HEK293T (cell line): Measurements from ENCODE around the gene LYG1.
A peak's percentile ranks its signal among the peaks of the same experiment; 100 is the strongest.

ENCODE experiments used
- CTCF ChIA-PET: fragments of 350-600 bp; formaldehyde crosslinking; extraction: SDS; loops from one replicate; lab custom pipeline; 2021; ENCODE audit warnings: antibody characterized with exemption, inconsistent platforms; lab: Yijun Ruan, JAX
- POLR2A ChIA-PET: fragments of 350-600 bp; formaldehyde crosslinking; extraction: SDS; loops from one replicate; lab custom pipeline; 2020; ENCODE audit warnings: antibody characterized with exemption, inconsistent platforms; lab: Yijun Ruan, JAX
- DNase-seq: peaks from one replicate; pipeline ENCODE4 v3.0.0; 2012; ENCODE audit warnings: mixed read lengths; ENCODE audit errors: extremely low spot score
- ARNT ChIP-seq: fragments of 450-650 bp; IDR thresholded peaks from 2 replicates; pipeline ENCODE4 v1.6.1; 2017; ENCODE audit warnings: mild to moderate bottlenecking
- BHLHE40 ChIP-seq: fragments of 450-650 bp; IDR thresholded peaks from 2 replicates; pipeline ENCODE4 v1.6.1; 2016; ENCODE audit warnings: mild to moderate bottlenecking, moderate library complexity, borderline replicate concordance
- CTBP1 ChIP-seq: fragments of 450-650 bp; IDR thresholded peaks from 2 replicates; pipeline ENCODE4 v1.6.1; 2016; ENCODE audit warnings: borderline replicate concordance
- ELF4 ChIP-seq: fragments of 450-650 bp; IDR thresholded peaks from 2 replicates; pipeline ENCODE4 v1.6.1; 2017; ENCODE audit warnings: antibody characterized with exemption
- FOXA1 ChIP-seq: fragments of 450-650 bp; IDR thresholded peaks from 2 replicates; pipeline ENCODE4 v1.6.1; 2016; ENCODE audit warnings: mild to moderate bottlenecking
- FOXK2 ChIP-seq: fragments of 450-650 bp; IDR thresholded peaks from 2 replicates; pipeline ENCODE4 v1.6.1; 2016; ENCODE audit warnings: mild to moderate bottlenecking
- FOXM1 ChIP-seq: fragments of 450-650 bp; IDR thresholded peaks from 2 replicates; pipeline ENCODE4 v1.6.1; 2017; ENCODE audit warnings: mild to moderate bottlenecking, borderline replicate concordance
- HDGF ChIP-seq: fragments of 450-650 bp; IDR thresholded peaks from 2 replicates; pipeline ENCODE4 v1.6.1; 2017; ENCODE audit warnings: antibody characterized with exemption, borderline replicate concordance
- L3MBTL2 ChIP-seq: fragments of 450-650 bp; conservative IDR thresholded peaks from 2 replicates; pipeline ENCODE4 v1.6.1; 2016; ENCODE audit warnings: mild to moderate bottlenecking
- LEF1 ChIP-seq: fragments of 450-650 bp; IDR thresholded peaks from 2 replicates; pipeline ENCODE4 v1.6.1; 2017; ENCODE audit warnings: mild to moderate bottlenecking, borderline replicate concordance
- NFRKB ChIP-seq: fragments of 450-650 bp; IDR thresholded peaks from 2 replicates; pipeline ENCODE4 v1.6.1; 2016; ENCODE audit warnings: mild to moderate bottlenecking, moderate library complexity
- SP1 ChIP-seq: fragments of 450-650 bp; IDR thresholded peaks from 2 replicates; pipeline ENCODE4 v1.6.1; 2017
- SUZ12 ChIP-seq: fragments of 450-650 bp; IDR thresholded peaks from 2 replicates; pipeline ENCODE4 v1.6.1; 2016; ENCODE audit warnings: mild to moderate bottlenecking
- TARDBP ChIP-seq: fragments of 450-650 bp; IDR thresholded peaks from 2 replicates; pipeline ENCODE4 v1.6.1; 2016
- ZNF384 ChIP-seq: fragments of 450-650 bp; IDR thresholded peaks from 2 replicates; pipeline ENCODE4 v1.6.1; 2016
- TF ChIP-seq, protein P1 (sequence below): fragments of 450-650 bp; IDR thresholded peaks from 2 replicates; pipeline ENCODE4 v1.6.1; 2016

The LYG1 gene

DNA sequence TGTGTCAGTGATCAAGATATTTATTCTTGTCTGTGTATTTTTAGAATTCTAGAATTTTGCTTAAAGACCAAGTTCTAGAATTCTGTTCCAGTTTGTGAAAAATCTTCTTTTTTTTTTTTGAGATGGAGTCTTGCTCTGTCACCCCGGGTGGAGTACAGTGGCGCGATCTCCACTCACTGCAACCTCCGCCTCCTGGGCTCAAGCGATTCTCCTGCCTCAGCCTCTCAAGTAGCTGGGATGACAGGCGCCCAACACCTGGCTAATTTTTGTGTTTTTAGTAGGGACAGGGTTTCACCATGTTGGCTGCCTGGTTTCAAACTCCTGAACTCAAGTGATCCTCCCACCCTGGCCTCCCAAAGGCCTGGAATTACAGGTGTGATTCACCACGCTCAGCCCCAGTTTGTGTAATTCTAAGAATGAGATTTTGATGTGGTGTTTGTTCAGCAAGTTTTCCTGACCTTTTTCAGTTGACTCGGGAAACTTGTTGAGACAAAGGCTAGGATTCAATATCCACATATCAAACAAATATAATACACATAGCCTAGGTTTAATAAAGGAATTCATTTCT, 39.8 kb upstream of the LYG1 start:
- TF ChIP-seq TARDBP (no peak), BHLHE40 (no peak), L3MBTL2 (no peak), ARNT (no peak), LEF1 (no peak), FOXM1 (no peak), SUZ12 (no peak), ZNF384 (no peak), FOXA1 (no peak), ELF4 (no peak), FOXK2 (no peak)
- TF ChIP-seq, protein P1, sequence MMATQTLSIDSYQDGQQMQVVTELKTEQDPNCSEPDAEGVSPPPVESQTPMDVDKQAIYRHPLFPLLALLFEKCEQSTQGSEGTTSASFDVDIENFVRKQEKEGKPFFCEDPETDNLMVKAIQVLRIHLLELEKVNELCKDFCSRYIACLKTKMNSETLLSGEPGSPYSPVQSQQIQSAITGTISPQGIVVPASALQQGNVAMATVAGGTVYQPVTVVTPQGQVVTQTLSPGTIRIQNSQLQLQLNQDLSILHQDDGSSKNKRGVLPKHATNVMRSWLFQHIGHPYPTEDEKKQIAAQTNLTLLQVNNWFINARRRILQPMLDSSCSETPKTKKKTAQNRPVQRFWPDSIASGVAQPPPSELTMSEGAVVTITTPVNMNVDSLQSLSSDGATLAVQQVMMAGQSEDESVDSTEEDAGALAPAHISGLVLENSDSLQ = no peak
- ChIA-PET CTCF (no interaction called here), POLR2A (no interaction called here)
- DNase-seq = no peak

DNA sequence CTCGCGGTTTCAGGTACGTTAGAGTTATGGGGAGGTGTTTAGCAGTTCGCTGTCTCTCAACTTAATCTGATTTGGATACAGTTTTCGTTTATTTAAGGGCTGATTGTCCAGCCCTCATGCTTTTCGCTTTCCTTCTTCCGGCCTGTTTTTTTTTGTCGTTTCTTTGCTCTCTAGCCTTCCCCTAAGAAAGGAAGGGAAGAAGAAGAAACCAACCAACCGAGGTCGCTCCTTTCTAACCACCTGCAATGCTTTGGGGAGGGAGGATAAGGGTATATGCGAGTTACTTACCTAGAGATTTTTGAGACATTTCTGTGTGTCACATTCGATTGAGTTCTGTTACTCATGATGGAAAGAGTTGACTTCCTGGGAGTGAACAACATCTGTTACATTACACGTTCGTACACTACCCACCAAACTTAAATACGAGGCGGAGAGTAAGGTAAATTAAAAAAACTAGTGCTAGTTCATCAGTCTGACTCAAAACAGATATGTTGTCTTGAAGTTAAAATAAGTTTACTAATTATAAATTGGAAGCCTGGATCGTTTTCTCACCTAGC, 37.1 kb upstream of the LYG1 start:
- CTCF ChIA-PET = interaction anchor here (1.4 kb wide), 1 partner anchor 12 kb away, joined by 5 read pairs; no protein-coding TSS in a partner anchor
- TF ChIP-seq ELF4 (no peak), NFRKB (no peak), FOXA1 (no peak), SUZ12 (no peak), BHLHE40 (no peak), CTBP1 (no peak), TARDBP (no peak), FOXK2 (no peak), HDGF (no peak), ZNF384 (no peak), FOXM1 (no peak), ARNT (no peak), SP1 (no peak), L3MBTL2 (no peak), LEF1 (no peak)
- TF ChIP-seq, protein P1 = no peak
- no peak for DNase-seq
- POLR2A ChIA-PET = interaction anchor here (1.0 to 3.2 kb wide), 7 partner anchors 8 to 983 kb away, joined by 3 to 17 read pairs (median 7); partner anchors contain the start of genes MITD1 and MRPL30

DNA sequence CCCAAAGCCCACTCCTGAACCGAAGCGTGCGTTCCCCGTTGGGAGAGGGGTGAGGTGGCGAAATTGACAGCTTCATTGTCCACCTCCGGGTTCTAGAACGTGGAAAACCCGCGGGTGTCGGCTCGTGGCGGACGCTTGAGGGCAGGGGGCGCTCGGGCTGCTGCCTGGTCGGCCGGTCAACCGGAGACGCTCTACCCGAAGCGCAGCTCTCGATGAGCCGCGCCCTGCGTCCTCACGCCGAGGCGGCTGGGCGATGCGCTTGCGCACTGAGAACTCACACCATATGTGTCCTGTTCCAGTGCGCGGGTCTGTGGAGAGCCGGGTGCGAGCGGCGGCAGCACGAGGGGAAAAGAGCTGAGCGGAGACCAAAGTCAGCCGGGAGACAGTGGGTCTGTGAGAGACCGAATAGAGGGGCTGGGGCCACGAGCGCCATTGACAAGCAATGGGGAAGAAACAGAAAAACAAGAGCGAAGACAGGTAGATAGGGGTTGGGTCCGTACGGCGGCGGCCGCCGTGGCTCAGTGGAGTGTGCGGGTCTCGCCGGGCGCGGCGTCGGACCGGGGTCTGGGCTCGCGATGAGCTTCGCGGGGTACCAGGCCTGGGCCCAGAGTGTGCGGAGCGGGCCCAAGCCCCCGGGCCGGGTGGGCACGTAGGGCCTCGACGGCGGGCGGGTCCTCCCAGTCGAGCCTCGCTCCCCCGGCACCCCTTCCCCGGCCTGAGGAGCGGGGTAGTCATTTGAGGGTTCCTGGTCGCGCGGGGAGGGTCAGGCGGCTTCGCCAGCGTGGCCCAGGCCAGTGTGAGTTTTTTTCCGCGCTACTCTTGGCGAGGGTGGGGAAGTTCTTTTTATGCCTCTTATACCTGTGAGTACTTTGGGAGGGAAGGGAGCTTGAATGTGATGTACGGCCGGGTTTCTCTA, 36.4 kb upstream of the LYG1 start, which contains the start of gene EIF5B:
Gene EIF5B, plus strand, starts transcription at position 277 of the 916 bp plus-strand sequence. Its CDS starts 166 bp downstream, at position 443.
- DNase-seq = peak; percentile 89
- TF ChIP-seq, protein P1 = 0 out of 2 replicates have a peak, but pooled peaks have one; percentile 19
- TF ChIP-seq TARDBP (peak; percentile 83), FOXA1 (no peak), L3MBTL2 (peak; percentile 90)
- POLR2A ChIA-PET = interaction anchor here (0.5 to 3.2 kb wide), 21 partner anchors 9 to 984 kb away, joined by 3 to 22 read pairs (median 4); partner anchors contain the start of genes LIPT1, MITD1, MRPL30 and REV1
- CTCF ChIA-PET = interaction anchor here (0.5 to 1.4 kb wide), 8 partner anchors 13 to 731 kb away, joined by 3 to 5 read pairs (median 3); partner anchors contain the start of gene REV1

DNA sequence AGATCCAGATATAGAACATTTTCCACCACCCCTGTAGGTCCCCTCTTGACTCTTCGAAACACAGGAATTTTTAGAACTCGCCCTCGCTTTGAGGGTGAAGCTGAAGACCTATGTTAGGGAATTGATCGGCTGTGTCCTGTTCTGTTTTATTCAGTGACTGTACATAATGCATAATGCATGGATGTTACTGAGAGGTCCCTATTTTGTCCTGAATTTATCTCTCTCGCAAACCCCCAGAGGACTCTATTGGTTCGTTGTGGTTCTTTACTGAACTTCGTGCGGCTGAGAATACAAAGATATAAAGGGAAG, 35.8 kb upstream of the LYG1 start:
- DNase-seq = no peak
- ChIA-PET CTCF (interaction anchor here (0.6 to 1.4 kb wide), 6 partner anchors 12 to 156 kb away, joined by 3 to 5 read pairs (median 4); partner anchors contain the start of gene REV1), POLR2A (interaction anchor here (0.6 to 3.2 kb wide), 22 partner anchors 10 to 728 kb away, joined by 3 to 22 read pairs (median 4); partner anchors contain the start of genes LIPT1, MITD1, MRPL30 and REV1)
- TF ChIP-seq CTBP1 = no peak

DNA sequence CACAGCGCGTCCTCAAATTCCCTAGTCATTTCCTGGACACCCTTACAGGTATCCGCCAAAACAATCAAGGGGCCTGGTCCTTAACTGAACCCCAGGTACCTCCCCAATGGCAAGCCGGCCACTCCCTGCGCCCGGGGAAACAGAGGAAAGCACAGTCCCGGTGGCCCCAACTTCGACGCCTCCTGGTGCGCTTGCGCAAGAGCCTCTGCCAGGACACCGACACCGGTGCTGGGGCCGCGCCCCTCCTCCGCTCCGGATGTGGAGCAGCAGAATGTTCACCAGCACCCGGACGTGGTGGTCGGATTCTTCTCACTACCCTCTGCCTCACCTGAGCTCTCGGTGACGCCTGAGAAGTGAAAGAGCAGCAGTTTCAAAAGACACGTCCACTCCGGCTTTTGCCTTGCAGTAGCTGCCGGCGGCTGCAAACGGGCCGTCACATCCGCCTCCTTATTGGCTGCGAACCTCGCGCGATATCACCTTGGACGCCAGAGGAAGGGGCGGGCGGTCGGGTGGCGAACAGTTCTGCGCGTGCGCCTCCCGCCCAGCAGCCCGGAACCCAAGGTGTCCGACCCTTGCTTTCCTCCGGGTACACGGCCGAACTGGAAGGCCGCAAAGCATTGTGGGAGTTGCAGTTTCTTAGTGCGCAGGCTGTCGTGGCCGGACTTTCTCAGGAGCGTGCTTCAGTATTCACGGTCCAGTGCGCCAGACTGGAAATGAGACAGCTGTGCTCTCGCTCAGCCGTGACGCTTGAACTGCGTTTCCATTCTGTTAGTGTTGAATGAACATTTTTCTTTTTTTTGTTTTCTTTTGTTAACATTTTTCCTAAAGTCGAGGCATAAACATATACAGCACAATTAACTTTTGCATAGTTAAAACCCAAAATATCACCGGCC, 35.2 kb upstream of the LYG1 start, which contains the start of gene TXNDC9:
Gene TXNDC9, minus strand, starts transcription at position 423 of the 893 bp plus-strand sequence. CDS start 3,123 bp downstream, outside the sequence.
- TF ChIP-seq NFRKB (no peak), ELF4 (peak; percentile 49), ARNT (peak; percentile 53; the same call in 1 of the 2 replicates)
- ChIA-PET CTCF (interaction anchor here (0.6 to 1.2 kb wide), 4 partner anchors 11 to 156 kb away, joined by 3 to 4 read pairs (median 4); no protein-coding TSS in a partner anchor), POLR2A (interaction anchor here (0.6 to 3.2 kb wide), 18 partner anchors 10 to 727 kb away, joined by 3 to 22 read pairs (median 4); partner anchors contain the start of genes LIPT1, MITD1, MRPL30 and TSGA10)
- DNase-seq = peak; percentile 97
